Measurements from ENCODE around the gene PAH. TPM values are rescaled to one million over a fixed set of nuclear protein-coding genes. Genes with fewer than 3 reads are reported as not detected.
A peak's percentile ranks its signal among the peaks of the same experiment; 100 is the strongest.

The PAH gene
- total RNA-seq, 4 donors from 2014 or later: 1.5 TPM; not detected in 3

- WGBS, 2 donors: 1 to 4% methylated on average over 18 to 19 of the region's 19 CpGs
- peak overlapping the region in 3 of 4 donors; percentile 1 to 53 (median 11) for H3K4me3 ChIP-seq
- H3K27me3 ChIP-seq: peaks cover 0 to 84% of the 10 kb centered on the region in 2 donors
- H3K27ac ChIP-seq: no peak overlapping the region
- no peaks in the 10 kb centered on the region for H3K9me3 ChIP-seq
- TF ChIP-seq POLR2A (IDR thresholded peaks at IDR 0.05): no peak
- TF ChIP-seq, protein P1, sequence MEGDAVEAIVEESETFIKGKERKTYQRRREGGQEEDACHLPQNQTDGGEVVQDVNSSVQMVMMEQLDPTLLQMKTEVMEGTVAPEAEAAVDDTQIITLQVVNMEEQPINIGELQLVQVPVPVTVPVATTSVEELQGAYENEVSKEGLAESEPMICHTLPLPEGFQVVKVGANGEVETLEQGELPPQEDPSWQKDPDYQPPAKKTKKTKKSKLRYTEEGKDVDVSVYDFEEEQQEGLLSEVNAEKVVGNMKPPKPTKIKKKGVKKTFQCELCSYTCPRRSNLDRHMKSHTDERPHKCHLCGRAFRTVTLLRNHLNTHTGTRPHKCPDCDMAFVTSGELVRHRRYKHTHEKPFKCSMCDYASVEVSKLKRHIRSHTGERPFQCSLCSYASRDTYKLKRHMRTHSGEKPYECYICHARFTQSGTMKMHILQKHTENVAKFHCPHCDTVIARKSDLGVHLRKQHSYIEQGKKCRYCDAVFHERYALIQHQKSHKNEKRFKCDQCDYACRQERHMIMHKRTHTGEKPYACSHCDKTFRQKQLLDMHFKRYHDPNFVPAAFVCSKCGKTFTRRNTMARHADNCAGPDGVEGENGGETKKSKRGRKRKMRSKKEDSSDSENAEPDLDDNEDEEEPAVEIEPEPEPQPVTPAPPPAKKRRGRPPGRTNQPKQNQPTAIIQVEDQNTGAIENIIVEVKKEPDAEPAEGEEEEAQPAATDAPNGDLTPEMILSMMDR (IDR thresholded peaks at IDR 0.05): no peak
- TF ChIP-seq EP300 (IDR thresholded peaks at IDR 0.05): no peak
- peaks cover 0 to 32% (median 6%) of the 10 kb centered on the region in 4 donors for H3K4me1 ChIP-seq
- no peak for DNase-seq (ENCODE audit: low spot score in 2 of 2)
- H3K36me3 ChIP-seq: no peaks in the 10 kb centered on the region
Observed at GRCh38 chr12:102956738-102957327, 39.8 kb upstream of the PAH start.

DNA sequence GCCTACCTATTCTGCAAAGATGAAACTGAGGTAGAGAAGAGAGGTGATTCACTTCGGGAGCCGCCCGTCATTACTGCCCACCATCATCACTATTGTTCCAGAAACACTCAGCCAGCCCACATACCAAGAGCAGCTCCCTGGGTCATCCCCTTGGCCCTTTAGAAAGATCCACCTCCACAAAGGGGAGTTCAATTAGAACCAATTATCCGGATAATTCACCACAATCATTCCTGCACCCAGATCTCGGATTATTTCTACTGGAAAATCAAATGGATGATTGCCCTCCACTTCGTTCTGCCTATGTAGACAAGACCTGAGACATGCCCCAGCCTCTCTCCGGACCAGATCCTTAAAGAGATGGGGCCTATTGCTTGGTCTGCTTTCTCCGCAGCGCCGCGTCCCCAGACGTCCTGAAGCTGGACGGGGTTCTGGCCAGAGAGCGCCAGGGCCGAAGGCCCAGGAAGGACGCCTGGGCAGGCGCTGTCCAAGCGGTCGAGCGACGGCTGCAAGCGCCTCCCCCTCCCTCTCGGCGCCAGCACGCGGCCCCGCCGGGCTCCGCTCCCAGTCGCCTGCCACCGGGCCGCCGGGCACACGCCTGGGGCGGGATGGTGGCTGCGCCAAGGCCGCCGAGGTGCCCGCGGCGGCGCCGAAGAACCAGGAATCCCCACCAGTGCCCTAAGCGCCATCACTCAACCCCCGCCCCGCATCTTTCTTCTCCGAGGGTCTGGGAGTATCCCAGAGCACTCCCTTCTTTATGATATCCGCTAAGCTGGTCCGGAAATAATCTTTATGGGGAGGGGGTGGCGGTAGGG, 39.1 kb upstream of the PAH start:
- Histone ChIP-seq H3K36me3 (no peaks in the 10 kb centered on the region), H3K4me1 (peaks cover 0 to 33% (median 6%) of the 10 kb centered on the region in 4 donors), H3K9me3 (no peaks in the 10 kb centered on the region), H3K27me3 (peaks cover 0 to 84% of the 10 kb centered on the region in 2 donors), H3K27ac (no peak overlapping the region), H3K4me3 (peak overlapping the region in 3 of 4 donors; percentile 1 to 53 (median 11))
- TF ChIP-seq POLR2A (IDR thresholded peaks at IDR 0.05): no peak
- WGBS, 2 donors: 16 to 19% methylated on average over 14 to 16 of the region's 50 CpGs
- DNase-seq (ENCODE audit: low spot score in 2 of 2): no peak

- no peak for DNase-seq (ENCODE audit: low spot score in 2 of 2)
- 48 to 53% methylated on average over 1 of the region's 1 CpG for WGBS, 2 donors
- no peak overlapping the region for H3K4me3 ChIP-seq
- no peak for TF ChIP-seq EP300 (IDR thresholded peaks at IDR 0.05)
- TF ChIP-seq, protein P1 (IDR thresholded peaks at IDR 0.05): no peak
- no peak for TF ChIP-seq POLR2A (IDR thresholded peaks at IDR 0.05)
- no peaks in the 10 kb centered on the region for H3K9me3 ChIP-seq
- peaks cover 0 to 87% of the 10 kb centered on the region in 2 donors for H3K27me3 ChIP-seq
- no peak overlapping the region for H3K27ac ChIP-seq
- H3K4me1 ChIP-seq: peaks cover 0 to 43% (median 6%) of the 10 kb centered on the region in 4 donors
- no peaks in the 10 kb centered on the region for H3K36me3 ChIP-seq
Observed at GRCh38 chr12:102954134-102954533, 37.1 kb upstream of the PAH start.

GRCh38 chr12:102953221-102953620, 36.2 kb upstream of the PAH start:
- H3K4me3 ChIP-seq: no peak overlapping the region
- H3K27ac ChIP-seq: no peak overlapping the region
- no peak for DNase-seq (ENCODE audit: low spot score in 2 of 2)
- no peaks in the 10 kb centered on the region for H3K36me3 ChIP-seq
- no peaks in the 10 kb centered on the region for H3K9me3 ChIP-seq
- TF ChIP-seq POLR2A (IDR thresholded peaks at IDR 0.05): no peak
- no peak for TF ChIP-seq EP300 (IDR thresholded peaks at IDR 0.05)
- TF ChIP-seq, protein P1 (IDR thresholded peaks at IDR 0.05): no peak
- peaks cover 0 to 40% (median 6%) of the 10 kb centered on the region in 4 donors for H3K4me1 ChIP-seq
- peaks cover 0 to 81% of the 10 kb centered on the region in 2 donors for H3K27me3 ChIP-seq

- 31% methylated on average over 9 of the region's 9 CpGs for WGBS, 2 donors
- Histone ChIP-seq H3K9me3 (no peaks in the 10 kb centered on the region), H3K4me3 (no peak overlapping the region), H3K27me3 (peaks cover 0 to 69% of the 10 kb centered on the region in 2 donors), H3K27ac (no peak overlapping the region), H3K36me3 (no peaks in the 10 kb centered on the region), H3K4me1 (peaks cover 0 to 26% (median 2%) of the 10 kb centered on the region in 4 donors)
- TF ChIP-seq EP300 (IDR thresholded peaks at IDR 0.05): no peak
- no peak for DNase-seq (ENCODE audit: low spot score in 2 of 2)
Observed at GRCh38 chr12:102951841-102952240, 34.8 kb upstream of the PAH start.
